22Rv1 (cell line): ENCODE measurements around the gene HOXA10.

Experiments used
- H3K27ac ChIP-seq: fragments of 450-650 bp; 2 replicates; pipeline ENCODE4 v1.5.1; 2017
- ZFX ChIP-seq: fragments of 450-650 bp; IDR thresholded peaks from 2 replicates; pipeline ENCODE4 v1.6.1; 2017; ENCODE audit warnings: antibody characterized with exemption, borderline replicate concordance
- TF ChIP-seq, protein P1 (sequence below): fragments of 450-650 bp; IDR thresholded peaks from 2 replicates; pipeline ENCODE4 v1.5.1; 2017; ENCODE audit warnings: mild to moderate bottlenecking

The HOXA10 gene

DNA sequence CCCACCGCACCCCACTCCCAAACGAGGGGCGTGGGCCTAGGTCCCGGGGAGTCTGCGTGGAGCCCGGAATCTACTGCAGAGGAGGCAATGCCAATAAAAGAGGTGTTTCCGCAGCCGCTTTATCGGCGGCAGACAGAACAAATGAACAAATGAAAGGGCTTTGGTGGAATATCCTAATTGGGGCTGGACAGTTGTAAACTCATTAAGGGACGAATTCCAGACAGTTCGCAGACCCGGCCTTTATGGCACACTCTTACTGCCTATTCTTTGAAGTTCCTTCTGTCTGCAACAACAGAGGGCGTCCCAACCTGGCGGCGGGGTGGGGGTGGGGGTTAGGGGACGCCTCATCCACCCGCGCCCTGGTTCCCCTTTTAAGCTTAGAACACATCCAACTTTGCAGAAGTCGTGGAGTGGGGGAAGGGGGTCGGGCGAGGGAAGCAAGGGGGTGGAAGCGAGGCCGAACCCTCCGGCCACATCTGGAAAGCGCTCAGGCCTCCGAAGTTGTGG is 12.9 kb downstream of the HOXA10 start:
- TF ChIP-seq, protein P1, sequence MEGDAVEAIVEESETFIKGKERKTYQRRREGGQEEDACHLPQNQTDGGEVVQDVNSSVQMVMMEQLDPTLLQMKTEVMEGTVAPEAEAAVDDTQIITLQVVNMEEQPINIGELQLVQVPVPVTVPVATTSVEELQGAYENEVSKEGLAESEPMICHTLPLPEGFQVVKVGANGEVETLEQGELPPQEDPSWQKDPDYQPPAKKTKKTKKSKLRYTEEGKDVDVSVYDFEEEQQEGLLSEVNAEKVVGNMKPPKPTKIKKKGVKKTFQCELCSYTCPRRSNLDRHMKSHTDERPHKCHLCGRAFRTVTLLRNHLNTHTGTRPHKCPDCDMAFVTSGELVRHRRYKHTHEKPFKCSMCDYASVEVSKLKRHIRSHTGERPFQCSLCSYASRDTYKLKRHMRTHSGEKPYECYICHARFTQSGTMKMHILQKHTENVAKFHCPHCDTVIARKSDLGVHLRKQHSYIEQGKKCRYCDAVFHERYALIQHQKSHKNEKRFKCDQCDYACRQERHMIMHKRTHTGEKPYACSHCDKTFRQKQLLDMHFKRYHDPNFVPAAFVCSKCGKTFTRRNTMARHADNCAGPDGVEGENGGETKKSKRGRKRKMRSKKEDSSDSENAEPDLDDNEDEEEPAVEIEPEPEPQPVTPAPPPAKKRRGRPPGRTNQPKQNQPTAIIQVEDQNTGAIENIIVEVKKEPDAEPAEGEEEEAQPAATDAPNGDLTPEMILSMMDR, result peak; percentile 62
- TF ChIP-seq ZFX, result no peak
- no peak overlapping the region for H3K27ac ChIP-seq

- no peak overlapping the region for H3K27ac ChIP-seq
- TF ChIP-seq, protein P1, result peak; percentile 99
- no peak for TF ChIP-seq ZFX
Observed at GRCh38 chr7:27160546-27161213, 13.4 kb downstream of the HOXA10 start.

- H3K27ac ChIP-seq, result no peak overlapping the region
- no peak for TF ChIP-seq ZFX
- TF ChIP-seq, protein P1, result no peak
Observed at GRCh38 chr7:27160145-27160545, 14.0 kb downstream of the HOXA10 start.

DNA sequence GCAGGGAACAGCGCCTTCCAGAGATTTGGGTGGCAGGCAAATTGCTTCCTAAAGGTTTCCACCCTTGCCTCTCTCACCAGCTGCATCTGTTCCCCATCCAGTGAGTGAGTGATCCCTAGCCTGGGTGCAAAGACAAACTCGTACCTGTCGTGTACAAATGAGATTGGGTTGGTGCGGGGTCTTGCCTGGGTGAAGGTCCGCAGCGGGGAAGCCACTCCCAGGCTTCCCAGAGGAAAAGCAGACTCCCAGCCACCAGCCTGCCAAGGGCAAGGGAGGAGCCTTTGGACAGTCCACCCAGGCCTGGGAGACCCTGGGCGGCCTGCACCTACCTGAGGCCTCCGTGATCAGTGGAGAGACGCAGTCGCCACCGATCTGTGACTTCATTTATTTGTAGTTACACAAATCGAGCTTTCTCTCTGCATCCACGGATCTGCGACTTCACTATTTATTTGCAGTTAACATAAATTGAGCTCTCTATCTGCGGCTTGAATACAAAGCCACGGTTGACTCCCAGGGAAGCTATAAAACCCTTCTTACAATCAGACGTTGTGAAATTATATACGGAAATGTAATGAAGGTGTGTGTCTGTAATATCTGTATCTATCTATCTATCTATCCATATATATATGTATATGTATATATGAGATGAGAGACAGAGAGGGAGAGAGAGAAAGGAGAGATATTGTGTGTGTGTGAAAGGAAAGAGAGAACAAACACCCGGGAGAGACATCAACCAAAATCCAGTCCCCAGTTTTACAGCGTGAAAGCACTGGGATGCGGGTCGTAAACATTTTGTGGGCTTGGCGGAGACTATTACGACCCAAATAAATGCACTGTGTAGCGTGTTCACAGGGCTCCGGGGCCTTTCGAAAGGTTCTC is 14.6 kb downstream of the HOXA10 start:
- H3K27ac ChIP-seq, result no peak overlapping the region
- TF ChIP-seq, protein P1, result no peak
- no peak for TF ChIP-seq ZFX

- no peak overlapping the region for H3K27ac ChIP-seq
- no peak for TF ChIP-seq ZFX
- TF ChIP-seq, protein P1, result no peak
Observed at GRCh38 chr7:27158436-27159265, 15.5 kb downstream of the HOXA10 start.

GRCh38 chr7:27157702-27158431 is 16.3 kb downstream of the HOXA10 start:
- no peak overlapping the region for H3K27ac ChIP-seq
- TF ChIP-seq, protein P1, result no peak
- no peak for TF ChIP-seq ZFX
